Measurements from ENCODE around the gene TMSB10. TPM values are rescaled to one million over a fixed set of nuclear protein-coding genes. Genes with fewer than 3 reads are reported as not detected.

TMSB10 gene
- total and polyA plus RNA-seq, 8 donors, result 504 to 5,821 (median 1,971) TPM

GRCh38 chr2:84953535-84953934 lies 48.1 kb downstream of the TMSB10 start:
- TF ChIP-seq POLR2AphosphoS5 (IDR thresholded peaks at IDR 0.05) (no peak), CTCF (IDR thresholded peaks at IDR 0.05) (no peak), POLR2A (IDR thresholded peaks at IDR 0.05) (no peak), EP300 (IDR thresholded peaks at IDR 0.05) (no peak)
- Histone ChIP-seq H3K4me3 (no peak overlapping the region), H3K4me1 (peaks cover 10 to 14% (median 12%) of the 10 kb centered on the region in 4 donors), H3K36me3 (no peaks in the 10 kb centered on the region), H3K9me3 (no peaks in the 10 kb centered on the region), H3K27me3 (no peaks in the 10 kb centered on the region), H3K27ac (no peak overlapping the region)
- 72 to 80% (median 74%) methylated on average over 3 of the region's 3 CpGs for WGBS, 5 donors
- intact Hi-C loops (cut with DNase I; ENCODE audit: low total_unique reads), result no loop called here
- no peak for DNase-seq

GRCh38 chr2:84954329-84954728 lies 48.9 kb downstream of the TMSB10 start:
- DNase-seq, result no peak
- intact Hi-C loops (cut with DNase I; ENCODE audit: low total_unique reads), result no loop called here
- H3K27me3 ChIP-seq, result no peaks in the 10 kb centered on the region
- TF ChIP-seq CTCF (IDR thresholded peaks at IDR 0.05) (no peak), POLR2A (IDR thresholded peaks at IDR 0.05) (no peak), EP300 (IDR thresholded peaks at IDR 0.05) (no peak), POLR2AphosphoS5 (IDR thresholded peaks at IDR 0.05) (no peak)
- no peak overlapping the region for H3K27ac ChIP-seq
- H3K9me3 ChIP-seq, result no peaks in the 10 kb centered on the region
- 87 to 95% (median 89%) methylated on average over 6 of the region's 6 CpGs for WGBS, 5 donors
- no peaks in the 10 kb centered on the region for H3K36me3 ChIP-seq
- peaks cover 11 to 22% (median 17%) of the 10 kb centered on the region in 4 donors for H3K4me1 ChIP-seq
- H3K4me3 ChIP-seq, result no peak overlapping the region

Other genes starting within 250 kb of the TMSB10 start
- 100 to 1,000 TPM in 1 of 5 donors, 10 to 100 TPM in 1, 1 to 10 TPM in 1, under 1 TPM in 2; 0.29 to 109 (median 1.3) TPM for gene TRABD2A, start 24.6 kb upstream of the TMSB10 start, total RNA-seq
- gene TRABD2A, start 24.6 kb upstream of the TMSB10 start, polyA plus RNA-seq, result under 1 TPM in 2 of 3 donors, not detected in 1; 0.48 to 0.50 TPM
- gene KCMF1, start 65.5 kb downstream of the TMSB10 start, total RNA-seq, result 10 to 100 TPM in 4 of 5 donors, 1 to 10 TPM in 1; 2.3 to 88.4 (median 47.5) TPM
- gene KCMF1, start 65.5 kb downstream of the TMSB10 start, polyA plus RNA-seq, result 10 to 100 TPM; 19.0 to 45.8 (median 31.2) TPM
- gene TCF7L1, start 227.7 kb downstream of the TMSB10 start, total RNA-seq, result 1 to 10 TPM in 3 of 5 donors, under 1 TPM in 1, not detected in 1; 0.45 to 8.3 (median 4.1) TPM
- gene TCF7L1, start 227.7 kb downstream of the TMSB10 start, polyA plus RNA-seq, result 1 to 10 TPM; 4.3 to 5.6 (median 4.9) TPM

All from stomach (tissue), 9 donors.